SK-N-SH treated with all-trans-retinoic acid at 6 μM for 48 hours (cell line): ENCODE results near the gene TTC34.

ENCODE experiments used
- ESRRG ChIP-seq: fragments of 250-450 bp; sonication (Bioruptor Pico); IDR thresholded peaks from 2 replicates; pipeline ENCODE4 v1.6.1; 2021; ENCODE audit warnings: mild to moderate bottlenecking
- ISL1 ChIP-seq: fragments of 250-450 bp; sonication (Bioruptor Pico); IDR thresholded peaks from 2 replicates; pipeline ENCODE4 v2.1.2; 2022; ENCODE audit warnings: mild to moderate bottlenecking, moderate library complexity
- ZC3H10 ChIP-seq: fragments of 250-450 bp; sonication (Bioruptor Pico); IDR thresholded peaks from 2 replicates; pipeline ENCODE4 v1.5.1; 2021; ENCODE audit warnings: mild to moderate bottlenecking, moderate library complexity

- TF ChIP-seq ESRRG = no peak
- TF ChIP-seq ZC3H10 (CRISPR knock-in tag) = no peak
- no peak for TF ChIP-seq ISL1
Observed at GRCh38 chr1:2633936-2634491, 167.5 kb downstream of the TTC34 start.
